K562 (cell line): ENCODE data around the gene BPI. TPM values are rescaled to one million over a fixed set of nuclear protein-coding genes. Genes with fewer than 3 reads are reported as not detected.

Source experiments
- BHLHE40 ChIP-seq: IDR thresholded peaks from 2 replicates; pipeline ENCODE4 v1.6.1; 2011; ENCODE audit warnings: low read length, improper control_type of control experiment
- CLOCK ChIP-seq: fragments of 250-450 bp; sonication (Bioruptor Pico); IDR thresholded peaks from 2 replicates; pipeline ENCODE4 v1.4.0; 2020; ENCODE audit warnings: mild to moderate bottlenecking, moderate library complexity, borderline replicate concordance
- DNMT1 ChIP-seq: fragments of 450-650 bp; IDR thresholded peaks from 2 replicates; pipeline ENCODE4 v1.6.1; 2016; ENCODE audit warnings: antibody characterized with exemption, mild to moderate bottlenecking
- ELF2 ChIP-seq: fragments of 250-450 bp; sonication (Bioruptor Pico); IDR thresholded peaks from 2 replicates; pipeline ENCODE4 v1.5.0; 2021; ENCODE audit warnings: mild to moderate bottlenecking
- ELK3 ChIP-seq: fragments of 450-650 bp; formaldehyde crosslinking; IDR thresholded peaks from 2 replicates; pipeline ENCODE4 v1.4.0; 2020; ENCODE audit warnings: mild to moderate bottlenecking
- KLF16 ChIP-seq: IDR thresholded peaks from 2 replicates; pipeline ENCODE4 v1.6.1; 2016; ENCODE audit warnings: antibody characterized with exemption
- MTA2 ChIP-seq: fragments of 450-650 bp; IDR thresholded peaks from 2 replicates; pipeline ENCODE4 v1.6.1; 2016; ENCODE audit warnings: low read depth
- MYC ChIP-seq, 2 experiments: fragments of 250-450 bp in 1 of 2; sonication (Bioruptor Pico) in 1 of 2; IDR thresholded peaks; 2 replicates each; pipeline versions ENCODE4 v1.5.1 to v1.6.1; 2012 to 2021; ENCODE audit warnings: low read depth in 2 of 2, borderline replicate concordance in 1 of 2, improper control_type of control experiment in 1 of 2, low read length in 1 of 2, mild to moderate bottlenecking in 1 of 2, moderate library complexity in 1 of 2
- RBM15 ChIP-seq: fragments of 200-400 bp; formaldehyde crosslinking; IDR thresholded peaks from 2 replicates; pipeline ENCODE4 v1.6.1; 2018; ENCODE audit warnings: mild to moderate bottlenecking, low read length, moderate library complexity; ENCODE audit not compliant: insufficient read depth
- TARDBP ChIP-seq: fragments of 450-650 bp; IDR thresholded peaks from 2 replicates; pipeline ENCODE4 v1.6.1; 2016
- TSHZ1 ChIP-seq: fragments of 250-450 bp; sonication (Bioruptor Pico); IDR thresholded peaks from 2 replicates; pipeline ENCODE4 v1.4.0; 2020; ENCODE audit warnings: mild to moderate bottlenecking, moderate library complexity
- ZC3H8 ChIP-seq: fragments of 450-650 bp; IDR thresholded peaks from 2 replicates; pipeline ENCODE4 v1.6.1; 2017
- ZNF584 ChIP-seq: fragments of 200-800 bp; sonication (Bioruptor generic); IDR thresholded peaks from 2 replicates; pipeline ENCODE4 v1.6.1; 2016; ENCODE audit warnings: low read depth, mild to moderate bottlenecking, missing genetic modification characterization, missing compliant biosample characterization
- ZNF75A ChIP-seq: fragments of 450-650 bp; formaldehyde crosslinking; IDR thresholded peaks from 2 replicates; pipeline ENCODE4 v1.4.0; 2020; ENCODE audit warnings: mild to moderate bottlenecking
- polyA plus RNA-seq, 8 experiments: library from polyadenylated mRNA; depleted of rRNA in 4 of 8; stranded (reverse) in 5 of 8; unstranded in 3 of 8; fragments of >200 nt; fragmentation: Nextera tagmentation in 2 of 8; fragmentation: Illumina TruSeq in 1 of 8; extraction: Ambion mirVana in 2 of 8; extraction: Trizol in 1 of 8; gene quantifications; 2 replicates each; pipeline versions ENCODE4 v1.2.1 to v1.2.3, GENCODE V29; 2011 to 2014; ENCODE audit warnings: inconsistent platforms in 1 of 8, missing spikeins in 1 of 8
- total RNA-seq, 7 experiments: library from RNA; depleted of rRNA in 6 of 7; stranded (reverse); fragments of >200 nt in 6 of 7; fragmentation: Illumina TruSeq in 2 of 7; extraction: Trizol in 2 of 7; gene quantifications; 2 replicates each; pipeline versions ENCODE4 v1.2.1 to v1.2.3, GENCODE V29; 2011 to 2021; ENCODE audit warnings: low replicate concordance in 1 of 7
- TF ChIP-seq, protein P1 (sequence below): IDR thresholded peaks from 2 replicates; pipeline ENCODE4 v1.6.1; 2016; ENCODE audit warnings: missing genetic modification characterization, missing compliant biosample characterization
- TF ChIP-seq, protein P2 (sequence below): sonication (generic); formaldehyde crosslinking; IDR thresholded peaks from 2 replicates; pipeline ENCODE4 v1.8.0; 2022; ENCODE audit warnings: mild to moderate bottlenecking, missing genetic modification reagents
- TF ChIP-seq, protein P3 (sequence below): sonication (generic); formaldehyde crosslinking; IDR thresholded peaks from 2 replicates; pipeline ENCODE4 v1.8.0; 2022; ENCODE audit warnings: mild to moderate bottlenecking, low read depth, missing genetic modification reagents

Gene BPI
- total and polyA plus RNA-seq, 9 of the 15 experiments (the other 6 are each of a cell fraction or from before 2014, with no cell fraction given), result not detected

DNA sequence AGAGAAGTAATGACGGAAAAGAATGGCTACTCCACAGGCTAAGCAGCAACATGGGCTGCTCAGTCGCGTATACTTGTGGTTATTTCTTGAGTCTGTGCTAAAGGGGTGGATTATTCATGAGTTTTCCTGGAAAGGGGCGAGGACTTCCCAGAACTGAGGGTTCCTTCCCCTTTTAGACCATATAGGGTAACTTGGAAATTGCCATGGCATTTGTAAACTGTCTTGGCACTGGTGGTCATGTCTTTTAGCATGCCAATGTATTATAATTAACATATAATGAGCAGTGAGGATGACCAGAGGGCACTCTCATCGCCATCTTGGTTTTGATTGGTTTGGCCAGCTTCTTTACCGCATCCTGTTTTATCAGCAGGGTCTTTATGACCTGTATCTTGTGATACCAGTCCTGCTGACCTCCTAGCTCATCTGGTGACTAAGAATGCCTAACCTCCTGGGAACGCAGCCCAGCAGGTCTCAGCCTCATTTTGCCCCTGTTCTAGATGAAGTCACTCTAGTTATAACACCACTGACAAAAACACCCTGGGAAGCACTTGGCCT, 53.8 kb downstream of the BPI start (continued):
- TF ChIP-seq CLOCK (CRISPR knock-in tag) (no peak), ELK3 (CRISPR knock-in tag) (no peak), BHLHE40 (no peak), ELF2 (no peak), ZNF75A (CRISPR knock-in tag) (no peak), KLF16 (no peak), RBM15 (no peak), TSHZ1 (CRISPR knock-in tag) (no peak), MYC (IDR thresholded peaks at IDR 0.05; ENCODE audit: low read depth, low read length) (no peak), MYC (CRISPR knock-in tag; IDR thresholded peaks at IDR 0.05; ENCODE audit: borderline replicate concordance, low read depth) (no peak), ZC3H8 (no peak), ZNF584 (CRISPR knock-in tag) (0 out of 2 replicates have a peak, but pooled peaks have one; percentile 57), TARDBP (no peak), DNMT1 (no peak), MTA2 (no peak)
- TF ChIP-seq, protein P1, sequence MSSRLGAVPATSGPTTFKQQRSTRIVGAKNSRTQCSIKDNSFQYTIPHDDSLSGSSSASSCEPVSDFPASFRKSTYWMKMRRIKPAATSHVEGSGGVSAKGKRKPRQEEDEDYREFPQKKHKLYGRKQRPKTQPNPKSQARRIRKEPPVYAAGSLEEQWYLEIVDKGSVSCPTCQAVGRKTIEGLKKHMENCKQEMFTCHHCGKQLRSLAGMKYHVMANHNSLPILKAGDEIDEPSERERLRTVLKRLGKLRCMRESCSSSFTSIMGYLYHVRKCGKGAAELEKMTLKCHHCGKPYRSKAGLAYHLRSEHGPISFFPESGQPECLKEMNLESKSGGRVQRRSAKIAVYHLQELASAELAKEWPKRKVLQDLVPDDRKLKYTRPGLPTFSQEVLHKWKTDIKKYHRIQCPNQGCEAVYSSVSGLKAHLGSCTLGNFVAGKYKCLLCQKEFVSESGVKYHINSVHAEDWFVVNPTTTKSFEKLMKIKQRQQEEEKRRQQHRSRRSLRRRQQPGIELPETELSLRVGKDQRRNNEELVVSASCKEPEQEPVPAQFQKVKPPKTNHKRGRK (tag), result no peak
- TF ChIP-seq, protein P2, sequence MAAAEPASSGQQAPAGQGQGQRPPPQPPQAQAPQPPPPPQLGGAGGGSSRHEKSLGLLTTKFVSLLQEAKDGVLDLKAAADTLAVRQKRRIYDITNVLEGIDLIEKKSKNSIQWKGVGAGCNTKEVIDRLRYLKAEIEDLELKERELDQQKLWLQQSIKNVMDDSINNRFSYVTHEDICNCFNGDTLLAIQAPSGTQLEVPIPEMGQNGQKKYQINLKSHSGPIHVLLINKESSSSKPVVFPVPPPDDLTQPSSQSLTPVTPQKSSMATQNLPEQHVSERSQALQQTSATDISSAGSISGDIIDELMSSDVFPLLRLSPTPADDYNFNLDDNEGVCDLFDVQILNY (CRISPR knock-in tag), result no peak
- TF ChIP-seq, protein P3, sequence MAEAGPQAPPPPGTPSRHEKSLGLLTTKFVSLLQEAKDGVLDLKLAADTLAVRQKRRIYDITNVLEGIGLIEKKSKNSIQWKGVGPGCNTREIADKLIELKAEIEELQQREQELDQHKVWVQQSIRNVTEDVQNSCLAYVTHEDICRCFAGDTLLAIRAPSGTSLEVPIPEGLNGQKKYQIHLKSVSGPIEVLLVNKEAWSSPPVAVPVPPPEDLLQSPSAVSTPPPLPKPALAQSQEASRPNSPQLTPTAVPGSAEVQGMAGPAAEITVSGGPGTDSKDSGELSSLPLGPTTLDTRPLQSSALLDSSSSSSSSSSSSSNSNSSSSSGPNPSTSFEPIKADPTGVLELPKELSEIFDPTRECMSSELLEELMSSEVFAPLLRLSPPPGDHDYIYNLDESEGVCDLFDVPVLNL (CRISPR knock-in tag), result no peak
